ENCODE results near the gene ZBTB21.
A peak's percentile ranks its signal among the peaks of the same experiment; 100 is the strongest.

ZBTB21 gene

DNA sequence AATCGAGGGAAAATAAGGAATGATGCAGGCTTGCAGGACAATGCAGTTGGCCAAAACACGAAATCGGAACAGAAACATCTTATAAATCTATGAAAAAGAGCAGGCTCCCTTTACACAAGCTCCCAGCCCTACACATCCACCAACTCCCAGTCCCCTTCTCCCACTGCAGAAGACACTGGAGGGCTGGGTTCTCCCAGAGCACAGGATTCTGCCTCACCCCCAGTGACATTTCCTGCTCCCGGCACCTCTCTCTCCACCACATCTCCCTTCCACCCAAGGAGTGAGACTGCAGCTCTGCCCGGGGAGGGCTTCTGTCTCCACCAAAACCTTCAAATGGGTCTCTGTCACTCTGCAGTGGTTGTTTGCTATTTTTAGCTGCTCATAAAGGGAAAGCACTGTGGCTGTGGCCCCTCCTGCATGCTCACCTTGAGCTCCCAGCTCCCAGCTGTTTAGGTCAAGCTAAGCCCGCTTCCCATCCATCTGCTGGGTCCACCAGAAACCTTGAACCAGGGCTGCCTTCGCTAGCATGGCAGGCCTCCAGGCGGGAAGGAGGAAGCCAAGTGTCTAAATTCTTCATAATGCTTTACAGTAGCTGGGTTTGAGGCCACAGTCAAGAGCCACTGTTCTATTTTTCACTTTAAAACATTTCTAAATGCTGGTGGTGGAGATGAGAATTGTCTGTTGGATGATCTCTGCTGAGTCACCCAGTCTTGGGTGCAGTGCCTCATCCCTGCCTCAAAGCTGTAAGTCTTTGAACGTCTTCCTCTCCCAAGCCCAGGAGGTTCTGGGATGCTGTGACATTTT lies 53.0 kb downstream of the ZBTB21 start:
- FAIRE-seq (no peak), DNase-seq (ENCODE audit: insufficient read length, low spot score) (no peak)
- no peak for TF ChIP-seq CTCF (IDR thresholded peaks at IDR 0.05; ENCODE audit: insufficient read depth, missing control alignments)

DNA sequence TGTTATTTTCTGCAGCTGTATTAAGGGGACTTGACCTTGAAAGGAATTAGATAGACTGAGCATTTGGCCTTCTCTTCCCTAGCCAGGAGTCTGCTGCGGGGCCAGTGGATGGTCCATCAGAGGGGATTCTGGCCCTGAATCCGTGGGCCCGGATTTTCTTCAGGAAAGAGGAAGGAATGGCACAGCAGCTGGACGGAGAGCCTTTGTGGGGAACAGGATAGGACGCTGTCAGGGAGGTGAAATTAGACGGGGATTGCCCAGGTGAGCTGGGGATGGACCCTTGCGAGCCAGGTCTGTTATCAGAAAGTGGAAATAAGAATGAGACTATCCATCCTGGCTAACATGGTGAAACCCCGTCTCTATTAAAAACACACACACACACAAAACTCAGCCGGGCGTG lies 54.6 kb downstream of the ZBTB21 start:
- no peak for TF ChIP-seq CTCF (IDR thresholded peaks at IDR 0.05; ENCODE audit: insufficient read depth, missing control alignments)
- FAIRE-seq, result no peak
- DNase-seq (ENCODE audit: insufficient read length, low spot score), result no peak

- FAIRE-seq, result no peak
- no peak for TF ChIP-seq CTCF (IDR thresholded peaks at IDR 0.05; ENCODE audit: insufficient read depth, missing control alignments)
- no peak for DNase-seq (ENCODE audit: insufficient read length, low spot score)
Observed at GRCh38 chr21:41954654-41955499, 55.3 kb downstream of the ZBTB21 start.

- no peak for FAIRE-seq
- DNase-seq (ENCODE audit: insufficient read length, low spot score), result peak; percentile 88
- TF ChIP-seq CTCF (IDR thresholded peaks at IDR 0.05; ENCODE audit: insufficient read depth, missing control alignments), result no peak
Observed at GRCh38 chr21:41953831-41954653, 56.1 kb downstream of the ZBTB21 start, which contains the start of gene C2CD2. C2CD2 (minus strand) TSS chr21:41954018; CDS start chr21:41953648, 370 bp downstream.

GRCh38 chr21:41953249-41953830 lies 56.8 kb downstream of the ZBTB21 start:
- FAIRE-seq, result no peak
- no peak for DNase-seq (ENCODE audit: insufficient read length, low spot score)
- no peak for TF ChIP-seq CTCF (IDR thresholded peaks at IDR 0.05; ENCODE audit: insufficient read depth, missing control alignments)

- FAIRE-seq (no peak), DNase-seq (ENCODE audit: insufficient read length, low spot score) (no peak)
- TF ChIP-seq CTCF (IDR thresholded peaks at IDR 0.05; ENCODE audit: insufficient read depth, missing control alignments), result no peak
Observed at GRCh38 chr21:41952568-41953248, 57.5 kb downstream of the ZBTB21 start.

Data from D721Med (cell line).